ENCODE data around the gene STPG1.

The STPG1 gene

DNA sequence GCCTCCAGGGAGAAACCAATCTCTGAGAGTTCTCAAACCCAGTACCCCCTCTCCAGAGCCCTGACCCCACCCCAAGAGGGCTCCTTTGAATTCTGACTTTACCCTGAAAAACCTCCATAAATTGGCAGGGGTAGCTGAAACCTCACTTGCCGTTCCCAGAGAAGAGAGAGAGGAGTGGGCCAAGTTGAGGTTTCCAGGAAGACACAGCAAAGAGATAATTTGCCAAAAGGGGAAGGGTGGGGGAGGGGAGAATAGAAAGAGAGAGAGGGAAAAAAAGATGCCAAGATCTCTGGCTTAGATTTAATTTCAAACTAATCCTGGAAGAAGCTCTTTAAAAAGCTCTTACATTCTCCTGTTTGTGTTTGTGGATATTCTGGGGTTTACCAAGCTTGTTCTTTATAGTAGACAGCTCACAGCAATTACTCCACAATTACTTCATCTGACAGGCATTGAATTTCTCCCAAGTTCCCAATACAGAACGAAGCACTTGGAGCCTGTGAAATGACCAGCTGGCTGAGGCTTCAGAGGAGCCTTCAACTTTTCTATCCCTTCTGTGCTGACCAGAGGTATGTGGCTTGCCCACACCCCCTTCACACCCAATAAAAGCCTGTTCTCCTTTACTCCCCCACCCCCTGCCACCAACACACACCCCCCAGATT is 95.5 kb downstream of the STPG1 start:
- no peak for DNase-seq (ENCODE audit: low read depth)

DNA sequence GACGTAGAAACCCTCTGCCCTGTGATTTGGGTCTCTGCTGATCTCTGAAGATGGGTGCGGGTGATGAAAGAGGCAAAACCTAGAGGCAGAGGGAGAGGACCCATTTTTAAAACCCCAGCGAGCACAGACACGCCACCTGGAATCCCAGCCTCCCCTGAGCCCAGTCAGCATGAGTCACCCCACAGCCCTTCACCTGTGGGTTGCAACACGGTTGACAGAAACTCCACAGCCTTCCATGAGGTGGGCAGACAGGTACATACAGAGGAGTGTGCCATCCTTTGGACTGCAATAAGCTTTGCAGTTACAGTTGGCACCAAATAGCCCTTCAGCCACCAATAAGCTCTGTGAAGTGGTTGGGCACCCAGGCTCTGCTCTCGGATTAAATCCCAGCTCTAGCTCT is 96.5 kb downstream of the STPG1 start:
- DNase-seq (ENCODE audit: low read depth), result no peak

DNA sequence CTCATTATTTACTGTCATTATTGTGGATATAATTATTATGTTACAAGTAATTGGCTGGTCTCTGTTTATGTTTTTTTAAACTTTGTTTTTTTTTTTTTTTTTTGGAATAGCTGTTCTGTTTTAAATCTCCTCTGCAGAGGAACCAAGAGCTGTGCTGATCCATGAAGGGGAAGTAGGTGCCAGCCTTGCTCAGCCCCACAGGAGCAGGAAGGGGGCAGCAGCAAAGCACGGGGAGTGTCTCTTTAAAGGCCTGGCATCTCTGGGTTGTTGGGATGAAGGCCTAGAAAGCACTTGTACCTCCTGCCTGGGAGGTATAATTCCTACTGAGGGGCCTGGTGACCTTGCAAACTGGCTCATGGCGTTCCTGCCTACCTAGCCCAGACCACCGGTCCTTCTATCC is 96.9 kb downstream of the STPG1 start:
- DNase-seq (ENCODE audit: low read depth), result no peak

DNA sequence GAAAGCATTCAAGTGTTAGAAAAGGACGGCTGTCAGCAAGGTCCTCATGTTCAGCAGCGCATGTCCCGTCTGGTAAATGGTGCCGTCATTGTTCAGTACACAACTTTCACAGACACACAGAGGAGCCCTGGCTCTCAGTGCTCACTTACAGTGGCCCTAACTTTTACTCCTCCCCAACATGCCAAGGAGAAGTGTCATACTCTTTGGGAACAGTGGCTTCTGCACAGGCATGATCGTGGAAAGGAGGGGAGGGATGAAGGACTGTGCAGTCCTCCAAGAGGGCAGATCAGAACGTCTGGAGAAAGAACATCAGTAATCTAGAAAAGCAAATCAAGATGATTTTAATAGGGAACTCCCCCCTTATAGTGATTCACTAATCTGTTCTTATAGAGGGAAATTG is 98.2 kb downstream of the STPG1 start:
- DNase-seq (ENCODE audit: low read depth), result no peak

DNA sequence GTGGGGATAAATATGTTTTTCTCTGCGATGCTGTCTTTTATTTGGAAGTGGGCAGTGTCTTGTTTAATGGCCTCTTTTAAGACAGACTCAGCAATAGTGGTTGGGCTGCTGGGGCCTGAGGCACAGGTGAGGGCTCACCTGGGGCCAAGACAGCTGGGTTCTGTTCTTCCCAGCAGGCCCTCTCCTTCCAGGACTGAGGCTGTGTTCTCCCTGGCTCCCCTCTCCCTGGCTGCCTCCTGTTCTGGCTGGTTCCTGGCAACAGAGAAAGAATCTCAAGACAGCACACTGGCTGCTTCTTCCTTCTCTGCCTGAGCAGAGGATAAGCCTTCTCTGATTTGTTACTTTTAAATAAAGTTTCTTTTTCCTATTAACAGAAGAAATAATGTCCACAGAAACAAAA is 101.8 kb downstream of the STPG1 start:
- no peak for DNase-seq (ENCODE audit: low read depth)

DNA sequence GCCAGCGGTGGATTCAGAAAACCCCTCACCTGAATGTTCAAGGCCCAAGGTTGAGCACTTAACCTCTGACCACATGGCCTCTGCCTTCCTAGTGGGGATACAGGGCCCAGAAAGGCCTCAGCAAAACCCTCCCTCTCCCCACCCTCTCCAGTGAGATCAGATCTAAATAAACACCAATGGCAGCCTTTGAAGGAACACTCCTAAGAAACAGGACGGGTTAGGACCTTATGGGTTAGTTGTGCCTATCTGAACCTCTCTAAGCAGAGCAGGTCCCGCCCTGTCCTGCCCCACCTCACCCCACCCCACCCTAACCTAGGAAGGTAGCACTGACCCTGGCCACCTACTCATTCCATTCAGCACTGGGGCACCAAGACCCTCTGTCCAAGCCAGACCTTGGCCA is 102.3 kb downstream of the STPG1 start:
- no peak for DNase-seq (ENCODE audit: low read depth)

DNA sequence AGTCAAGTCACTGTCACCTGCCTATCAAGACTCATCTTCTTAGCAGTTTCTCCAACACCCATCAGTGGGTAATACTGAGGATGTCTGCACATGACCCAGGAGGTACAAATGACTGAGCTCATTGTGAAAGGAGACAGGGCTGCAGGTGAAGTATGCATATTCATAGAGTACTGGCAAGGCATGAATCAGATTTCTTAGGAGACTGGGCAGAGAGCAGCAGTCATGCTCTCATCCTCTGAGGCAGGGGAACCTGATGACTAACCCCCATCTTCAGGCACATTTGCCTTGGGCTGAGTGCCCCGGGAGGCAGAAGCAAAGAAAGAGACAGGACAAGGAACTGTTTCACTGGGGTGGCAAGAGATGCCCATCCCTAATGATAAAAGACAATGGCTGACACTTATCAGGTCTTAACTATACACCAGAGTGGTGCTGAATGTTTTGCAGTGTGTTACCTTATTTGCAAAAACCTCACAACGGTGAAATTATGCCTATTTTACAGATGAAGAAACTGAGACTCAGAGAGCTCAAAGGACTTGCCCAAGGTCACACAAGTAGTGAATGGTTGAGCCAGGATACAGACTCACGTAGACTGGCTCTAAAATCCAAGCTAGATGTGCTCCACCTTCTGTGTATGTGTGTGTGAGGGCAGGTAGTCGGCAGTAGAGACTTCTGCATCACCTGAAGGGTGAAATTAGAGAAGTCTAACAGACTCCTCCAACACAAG is 103.7 kb downstream of the STPG1 start:
- no peak for DNase-seq (ENCODE audit: low read depth)

DNA sequence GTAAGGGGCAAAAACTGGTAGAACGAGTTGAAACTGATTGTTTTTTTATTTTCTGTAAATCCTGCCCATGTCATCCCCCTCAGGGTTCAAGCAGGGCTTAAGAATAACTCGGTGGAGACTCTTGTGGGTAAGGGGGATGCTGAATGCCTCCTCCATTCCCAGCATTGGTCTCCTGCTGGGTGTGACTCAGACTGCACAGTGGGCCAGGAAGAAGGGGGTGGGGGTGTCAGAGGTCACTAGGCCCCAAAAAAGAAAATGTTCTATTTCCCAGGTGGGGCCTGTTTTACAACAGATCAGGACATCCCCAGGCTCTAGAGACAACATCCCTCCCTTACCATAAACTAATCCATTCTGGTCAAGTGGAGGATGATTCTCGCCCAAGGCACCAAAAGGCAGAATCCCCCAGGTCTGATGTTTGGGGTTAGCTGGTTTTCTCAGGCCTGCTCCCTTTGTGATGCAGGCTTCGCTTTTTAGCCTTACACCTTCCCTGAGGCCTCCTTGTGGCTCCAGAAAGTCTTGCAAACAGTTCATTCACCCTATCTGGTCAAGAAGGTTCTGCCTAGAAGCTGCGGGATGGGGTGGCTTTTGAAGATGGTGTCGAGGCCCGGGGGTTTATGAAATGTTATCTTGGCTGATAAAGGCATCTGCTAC is 105.1 kb downstream of the STPG1 start:
- no peak for DNase-seq (ENCODE audit: low read depth)
